ENCODE measurements around the gene RPP30.

GRCh38 chr10:90913774-90914420, 42.1 kb downstream of the RPP30 start:
- TF ChIP-seq POLR2AphosphoS5 (IDR thresholded peaks at IDR 0.05; ENCODE audit: low read depth) (no peak), CTCF (conservative IDR thresholded peaks at IDR 0.05; ENCODE audit: low read depth in 2 of 2) (no peak), EZH2 (IDR thresholded peaks at IDR 0.05; ENCODE audit: low read depth, unreplicated experiment) (no peak)

Data from GM23338 (cell line).